GM19035 (cell line): Measurements from ENCODE around the gene DDIT3.
"Not testable (repeated sequence)": the region's sequence is repeated elsewhere in the genome, so short reads cannot be mapped to it uniquely, and the experiment has no call there.

Experiments used
- ATAC-seq: cut with Tn5 transposase; IDR thresholded peaks from one replicate; pipeline ENCODE4 v1.9.1; 2021; ENCODE audit not compliant: unreplicated experiment

Gene DDIT3

GRCh38 chr12:57513677-57514076, 6.6 kb downstream of the DDIT3 start:
- not testable (repeated sequence) for ATAC-seq

DNA sequence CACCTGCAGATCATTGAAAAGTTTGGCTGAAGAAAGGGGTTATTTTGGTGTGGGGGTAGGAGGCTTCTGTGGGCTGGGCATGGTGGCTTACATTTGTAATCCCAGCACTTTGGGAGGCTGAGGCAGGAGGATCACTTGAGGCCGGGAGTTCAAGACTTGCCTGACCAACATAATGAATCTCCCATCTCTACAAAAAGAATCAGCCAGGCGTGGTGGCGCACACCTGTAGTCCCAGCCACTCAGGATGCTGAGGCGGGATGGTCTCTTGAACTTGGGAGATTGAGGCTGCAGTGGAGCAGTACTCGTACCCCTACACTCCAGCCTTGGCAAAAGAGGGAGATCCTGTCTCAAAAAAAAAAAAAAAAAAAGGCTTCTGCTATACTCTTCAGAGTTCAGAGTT, 7.0 kb downstream of the DDIT3 start:
- ATAC-seq = no peak

GRCh38 chr12:57512665-57513064, 7.6 kb downstream of the DDIT3 start:
- ATAC-seq = no peak

DNA sequence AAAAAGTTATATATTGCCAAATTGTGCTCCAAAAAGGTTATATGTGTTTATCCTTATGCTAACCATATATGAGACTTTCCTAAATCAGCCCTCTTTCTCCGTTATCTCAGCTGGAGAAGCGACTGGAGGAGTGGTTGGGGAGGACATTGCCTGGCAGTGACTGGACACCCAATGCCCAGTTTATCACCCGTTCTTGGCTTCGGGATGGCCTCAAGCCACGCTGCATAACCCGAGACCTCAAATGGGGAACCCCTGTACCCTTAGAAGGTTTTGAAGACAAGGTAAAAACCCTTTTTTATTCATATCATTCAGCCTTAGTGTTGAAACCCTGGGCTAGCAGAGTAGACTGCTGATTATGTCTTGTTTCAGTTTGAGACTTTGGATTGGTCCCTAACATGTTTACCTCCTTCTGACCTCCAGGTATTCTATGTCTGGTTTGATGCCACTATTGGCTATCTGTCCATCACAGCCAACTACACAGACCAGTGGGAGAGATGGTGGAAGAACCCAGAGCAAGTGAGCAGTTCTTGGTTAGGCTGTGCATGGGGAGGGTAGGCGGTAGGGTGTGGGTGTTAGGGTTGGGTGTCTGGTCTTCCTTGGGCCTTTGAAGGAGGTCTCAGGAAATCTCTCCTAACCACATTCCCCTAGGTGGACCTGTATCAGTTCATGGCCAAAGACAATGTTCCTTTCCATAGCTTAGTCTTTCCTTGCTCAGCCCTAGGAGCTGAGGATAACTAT, 8.6 kb downstream of the DDIT3 start:
- no peak for ATAC-seq

DNA sequence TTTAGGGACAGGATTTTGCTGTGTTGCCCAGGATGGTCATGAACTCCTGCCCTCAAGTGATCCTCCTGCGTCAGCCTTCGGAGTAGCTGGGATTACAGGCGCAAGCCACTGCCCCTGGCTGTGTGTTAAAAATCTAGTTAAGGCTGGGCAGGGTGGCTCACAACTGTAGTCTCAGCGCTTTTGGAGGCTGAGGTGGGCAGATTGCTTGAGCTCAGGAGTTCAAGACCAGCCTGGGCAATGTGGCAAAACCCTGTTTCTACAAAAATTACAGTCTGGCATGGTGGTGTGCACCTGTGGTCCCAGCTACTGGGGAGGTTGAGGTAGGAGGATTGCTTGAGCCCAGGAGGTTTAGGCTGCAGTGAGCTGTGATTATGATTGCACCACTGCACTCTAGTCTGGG, 9.2 kb downstream of the DDIT3 start:
- no peak for ATAC-seq

GRCh38 chr12:57507796-57508195, 12.5 kb downstream of the DDIT3 start:
- ATAC-seq = not testable (repeated sequence)

- not testable (repeated sequence) for ATAC-seq
Observed at GRCh38 chr12:57506541-57506940, 13.8 kb downstream of the DDIT3 start.

DNA sequence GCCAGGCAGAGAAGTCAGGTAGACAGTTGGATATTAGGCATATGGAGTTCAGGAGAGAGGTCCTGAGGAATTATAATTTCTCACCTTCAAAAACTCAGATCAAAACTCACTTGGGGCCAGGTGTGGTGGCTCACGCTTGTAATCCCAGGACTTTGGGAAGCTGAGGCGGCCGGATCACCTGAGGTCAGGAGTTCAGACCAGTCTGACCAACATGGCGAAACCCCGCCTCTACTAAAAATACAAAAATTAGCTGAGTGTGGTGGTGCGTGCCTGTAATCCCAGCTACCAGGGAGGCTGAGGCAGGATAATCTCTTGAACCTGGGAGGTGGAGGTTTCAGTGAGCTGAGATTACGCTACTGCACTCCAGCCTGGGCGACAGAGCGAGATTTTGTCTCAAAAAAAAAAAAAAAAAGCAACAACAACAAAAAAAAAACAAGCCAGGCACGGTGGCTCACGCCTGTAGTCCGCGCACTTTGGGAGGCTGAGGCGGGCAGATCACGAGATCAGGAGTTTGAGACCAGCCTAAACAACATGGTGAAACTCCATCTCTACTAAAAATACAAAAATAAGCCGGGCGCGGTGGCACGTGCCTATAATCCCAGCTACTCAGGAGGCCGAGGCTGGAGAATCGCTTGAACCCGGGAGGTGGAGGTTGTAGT, 17.9 kb downstream of the DDIT3 start:
- not testable (repeated sequence) for ATAC-seq

GRCh38 chr12:57500213-57500612, 20.1 kb downstream of the DDIT3 start:
- ATAC-seq = no peak

DNA sequence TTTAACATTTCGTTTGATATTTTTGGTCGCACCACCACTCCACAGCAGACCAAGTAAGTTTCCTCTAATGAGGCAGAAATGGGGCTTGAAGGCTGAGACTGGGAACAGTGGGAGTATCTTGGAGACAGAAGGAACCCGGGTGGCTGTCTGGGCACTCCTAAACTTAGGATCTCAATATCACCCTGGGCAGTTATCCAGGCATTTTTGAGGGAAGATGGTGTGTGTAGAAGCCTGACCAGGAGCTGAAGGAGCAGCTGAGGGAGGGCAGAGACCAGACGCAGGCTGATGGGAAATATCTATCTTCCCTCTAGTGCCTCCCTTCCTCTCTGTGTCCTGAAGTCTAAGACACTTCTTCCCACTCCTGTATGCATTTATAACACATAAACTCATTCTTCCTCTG, 21.7 kb downstream of the DDIT3 start:
- ATAC-seq = no peak

DNA sequence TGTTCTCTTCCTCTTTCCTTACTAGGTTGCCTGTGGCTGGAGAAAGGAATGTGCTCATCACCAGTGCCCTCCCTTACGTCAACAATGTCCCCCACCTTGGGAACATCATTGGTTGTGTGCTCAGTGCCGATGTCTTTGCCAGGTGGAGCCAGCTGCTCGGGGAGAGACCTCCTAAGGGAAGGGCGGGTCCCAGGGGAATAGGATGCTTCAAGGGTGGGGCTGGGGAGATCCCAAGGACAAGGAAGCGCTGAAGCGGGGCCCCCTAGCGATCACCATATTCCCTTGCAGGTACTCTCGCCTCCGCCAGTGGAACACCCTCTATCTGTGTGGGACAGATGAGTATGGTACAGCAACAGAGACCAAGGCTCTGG, 22.2 kb downstream of the DDIT3 start:
- no peak for ATAC-seq

DNA sequence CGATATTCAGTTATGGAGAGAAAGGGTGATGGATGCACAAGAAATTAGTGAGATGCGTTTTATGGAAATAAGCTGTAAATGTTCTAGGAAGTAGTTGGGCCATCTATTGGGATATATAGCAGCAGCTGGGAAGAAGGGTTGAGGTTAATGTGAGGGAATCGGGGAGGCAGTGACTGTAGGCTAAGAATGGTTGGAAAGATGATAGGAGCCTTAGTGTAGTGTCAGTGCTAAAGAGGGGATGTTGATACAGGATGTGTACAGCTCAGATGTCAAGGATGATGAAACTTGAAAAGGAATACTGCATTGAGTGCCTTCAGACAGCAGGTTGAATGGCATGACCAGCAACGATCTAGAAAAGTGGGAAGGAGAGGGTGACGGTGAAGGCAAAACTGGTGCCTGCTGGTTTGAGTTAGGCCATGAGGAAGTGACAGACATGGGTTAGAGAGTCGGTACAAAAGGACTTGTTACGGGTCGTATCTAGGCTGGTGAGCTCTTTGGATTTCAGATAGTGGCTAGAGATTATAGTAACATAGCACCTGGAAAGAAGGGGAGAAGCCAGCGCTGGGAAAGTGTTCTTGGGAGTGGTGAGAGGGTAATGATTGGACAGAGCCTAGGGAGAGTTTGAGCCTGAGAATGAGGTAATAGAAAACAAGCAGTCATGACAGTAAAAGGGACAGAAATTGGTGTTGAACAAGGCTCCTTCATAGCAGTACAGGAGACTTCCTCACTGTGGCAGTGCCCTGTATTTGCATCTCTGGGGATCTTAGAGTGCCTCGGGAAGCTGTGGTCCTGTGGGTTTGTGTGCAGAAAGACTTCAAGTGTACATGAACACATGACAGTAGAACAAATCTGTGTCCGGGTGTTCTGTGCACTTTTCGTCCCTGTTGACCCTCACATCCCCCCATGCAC, 22.8 kb downstream of the DDIT3 start:
- ATAC-seq = no peak

GRCh38 chr12:57496822-57497221, 23.5 kb downstream of the DDIT3 start:
- ATAC-seq = no peak

- not testable (repeated sequence) for ATAC-seq
Observed at GRCh38 chr12:57495051-57495701, 25.1 kb downstream of the DDIT3 start.

GRCh38 chr12:57491393-57492280, 28.7 kb downstream of the DDIT3 start:
- ATAC-seq = no peak

DNA sequence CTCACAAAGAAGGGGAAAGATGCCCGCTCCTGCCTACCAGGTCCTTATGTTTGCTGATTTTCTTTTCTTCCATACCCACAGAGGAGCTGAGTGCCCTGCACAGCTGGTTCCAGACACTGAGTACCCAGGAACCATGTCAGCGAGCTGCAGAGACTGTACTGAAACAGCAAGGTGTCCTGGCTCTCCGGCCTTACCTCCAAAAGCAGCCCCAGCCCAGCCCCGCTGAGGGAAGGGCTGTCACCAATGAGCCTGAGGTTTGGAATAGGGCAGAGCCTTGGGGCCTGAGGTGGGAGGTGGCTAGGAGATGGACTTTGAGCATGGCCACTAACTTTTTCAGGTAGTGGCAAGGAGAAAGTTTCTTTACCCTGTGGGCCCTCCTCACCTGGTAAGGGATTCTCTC, 30.2 kb downstream of the DDIT3 start:
- ATAC-seq = no peak

DNA sequence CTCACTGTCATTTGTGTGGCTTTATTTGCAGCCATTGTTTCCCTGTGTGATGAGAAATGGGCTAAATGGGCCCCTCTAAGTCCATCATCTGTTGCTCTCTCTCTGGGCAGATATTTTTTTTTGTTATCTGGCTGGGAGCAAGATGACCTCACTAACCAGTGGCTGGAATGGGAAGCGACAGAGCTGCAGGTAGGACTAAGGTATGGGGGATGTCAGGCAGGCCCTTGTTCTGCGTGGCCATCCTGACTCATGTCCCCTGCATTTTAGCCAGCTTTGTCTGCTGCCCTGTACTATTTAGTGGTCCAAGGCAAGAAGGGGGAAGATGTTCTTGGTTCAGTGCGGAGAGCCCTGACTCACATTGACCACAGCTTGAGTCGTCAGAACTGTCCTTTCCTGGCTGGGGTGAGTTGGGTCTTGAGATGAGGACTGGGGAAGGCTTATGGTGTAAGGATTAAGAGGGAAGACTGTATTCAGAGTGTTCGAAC, 31.1 kb downstream of the DDIT3 start:
- ATAC-seq = no peak

- no peak for ATAC-seq
Observed at GRCh38 chr12:57488402-57489156, 31.7 kb downstream of the DDIT3 start.
